ENCODE data around the gene USP34.

The USP34 gene

DNA sequence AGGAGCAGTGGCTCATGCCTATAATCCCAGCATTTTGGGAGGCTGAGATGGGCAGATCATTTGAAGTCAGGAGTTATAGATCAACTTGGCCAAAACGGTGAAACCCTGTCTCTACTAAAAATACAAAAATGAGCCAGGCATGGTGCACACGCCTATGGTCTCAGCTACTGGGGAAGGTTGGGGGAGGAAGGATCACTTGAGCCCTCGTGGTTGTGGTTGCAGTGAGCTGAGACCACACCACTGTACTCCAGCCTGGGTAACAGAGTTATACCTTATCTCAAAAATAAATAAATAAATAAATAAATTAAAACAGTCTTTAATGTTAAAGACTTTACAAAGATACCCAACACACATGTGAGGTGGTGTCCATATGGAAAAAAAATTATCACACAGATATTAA, 174.9 kb downstream of the USP34 start:
- Histone ChIP-seq H3K79me1 (ENCODE audit: low read length) (no peaks in the 10 kb centered on the region), H2AK5ac (ENCODE audit: low read length) (no peak overlapping the region), H2BK120ac (ENCODE audit: low read depth, low read length) (no peak overlapping the region), H3K4me3 (ENCODE audit: low read length) (no peak overlapping the region), H3K4me1 (ENCODE audit: control insufficient read depth, low read depth, low read length) (no peaks in the 10 kb centered on the region), H4K5ac (ENCODE audit: low read length) (no peak overlapping the region), H3K27ac (ENCODE audit: low read depth, low read length) (no peak overlapping the region), H3K36me3 (ENCODE audit: control insufficient read depth, insufficient read depth, low read length) (peaks cover 2% of the 10 kb centered on the region), H3K4me2 (ENCODE audit: low read length) (no peak overlapping the region), H2BK15ac (replicated peaks; ENCODE audit: low read depth) (no peak overlapping the region), H3K79me2 (ENCODE audit: control insufficient read depth, insufficient read depth, low read length) (no peaks in the 10 kb centered on the region), H3K4ac (ENCODE audit: low read depth, low read length) (no peak overlapping the region), H4K8ac (ENCODE audit: low read depth, low read length) (no peak overlapping the region), H3K23ac (ENCODE audit: low read length) (no peak overlapping the region), H2BK5ac (ENCODE audit: low read length) (no peak overlapping the region), H3K27me3 (ENCODE audit: insufficient read depth, low read length, poor library complexity) (no peaks in the 10 kb centered on the region), H3K18ac (ENCODE audit: low read length) (no peak overlapping the region), H3K9ac (ENCODE audit: low read length) (no peak overlapping the region), H3K56ac (ENCODE audit: low read length) (no peak overlapping the region)
- no peak for DNase-seq
- WGBS (ENCODE audit: extremely low coverage, insufficient coverage, low lambda C conversion rate), result no CpG with 5 or more reads among the region's 3 CpGs

DNA sequence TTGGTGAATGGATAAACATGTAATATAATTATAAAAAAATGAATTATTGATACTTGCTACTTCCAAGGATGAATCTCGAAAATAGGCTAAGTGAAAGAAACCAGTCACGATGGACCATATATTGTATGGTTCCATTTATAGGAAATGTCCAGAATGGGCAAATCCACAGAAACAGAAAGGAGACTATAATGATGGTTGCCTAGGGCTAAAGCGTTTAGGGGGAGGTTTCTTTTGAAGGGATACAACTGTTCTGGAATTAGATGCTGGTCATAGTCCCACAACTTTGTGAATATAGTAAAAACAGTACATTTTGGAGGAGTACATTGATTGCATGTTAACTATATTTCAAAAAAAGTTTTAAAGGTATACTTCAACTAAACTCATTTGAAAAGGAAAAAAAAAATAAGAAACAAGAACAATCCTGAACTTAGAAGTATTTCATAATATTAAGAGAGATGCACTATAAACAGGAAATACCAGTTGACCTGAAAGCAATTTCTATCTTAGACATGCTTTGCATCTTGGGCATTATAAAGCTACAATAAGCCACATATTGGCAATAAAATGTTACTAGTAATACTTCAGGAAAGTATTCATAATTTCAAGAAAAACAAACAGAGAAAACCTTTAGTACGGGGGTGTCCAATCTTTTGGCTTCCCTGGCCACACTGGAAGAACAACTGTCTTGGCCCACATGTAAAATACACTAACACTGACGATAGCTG, 178.9 kb downstream of the USP34 start:
- no peak overlapping the region for H3K4me3 ChIP-seq (ENCODE audit: low read length)
- H3K79me1 ChIP-seq (ENCODE audit: low read length), result no peaks in the 10 kb centered on the region
- no peak overlapping the region for H3K4ac ChIP-seq (ENCODE audit: low read depth, low read length)
- H3K79me2 ChIP-seq (ENCODE audit: control insufficient read depth, insufficient read depth, low read length), result no peaks in the 10 kb centered on the region
- H2BK5ac ChIP-seq (ENCODE audit: low read length), result no peak overlapping the region
- no peak for DNase-seq
- H4K8ac ChIP-seq (ENCODE audit: low read depth, low read length), result no peak overlapping the region
- H3K56ac ChIP-seq (ENCODE audit: low read length), result no peak overlapping the region
- no CpG with 5 or more reads among the region's 5 CpGs for WGBS (ENCODE audit: extremely low coverage, insufficient coverage, low lambda C conversion rate)
- H2BK15ac ChIP-seq (replicated peaks; ENCODE audit: low read depth), result no peak overlapping the region
- peaks cover 3% of the 10 kb centered on the region for H3K4me1 ChIP-seq (ENCODE audit: control insufficient read depth, low read depth, low read length)
- H3K36me3 ChIP-seq (ENCODE audit: control insufficient read depth, insufficient read depth, low read length), result no peaks in the 10 kb centered on the region
- no peak overlapping the region for H3K9ac ChIP-seq (ENCODE audit: low read length)
- no peak overlapping the region for H3K23ac ChIP-seq (ENCODE audit: low read length)
- H4K5ac ChIP-seq (ENCODE audit: low read length), result no peak overlapping the region
- no peaks in the 10 kb centered on the region for H3K27me3 ChIP-seq (ENCODE audit: insufficient read depth, low read length, poor library complexity)
- H3K27ac ChIP-seq (ENCODE audit: low read depth, low read length), result no peak overlapping the region
- H2AK5ac ChIP-seq (ENCODE audit: low read length), result no peak overlapping the region
- H3K4me2 ChIP-seq (ENCODE audit: low read length), result no peak overlapping the region
- H3K18ac ChIP-seq (ENCODE audit: low read length), result no peak overlapping the region
- H2BK120ac ChIP-seq (ENCODE audit: low read depth, low read length), result no peak overlapping the region

DNA sequence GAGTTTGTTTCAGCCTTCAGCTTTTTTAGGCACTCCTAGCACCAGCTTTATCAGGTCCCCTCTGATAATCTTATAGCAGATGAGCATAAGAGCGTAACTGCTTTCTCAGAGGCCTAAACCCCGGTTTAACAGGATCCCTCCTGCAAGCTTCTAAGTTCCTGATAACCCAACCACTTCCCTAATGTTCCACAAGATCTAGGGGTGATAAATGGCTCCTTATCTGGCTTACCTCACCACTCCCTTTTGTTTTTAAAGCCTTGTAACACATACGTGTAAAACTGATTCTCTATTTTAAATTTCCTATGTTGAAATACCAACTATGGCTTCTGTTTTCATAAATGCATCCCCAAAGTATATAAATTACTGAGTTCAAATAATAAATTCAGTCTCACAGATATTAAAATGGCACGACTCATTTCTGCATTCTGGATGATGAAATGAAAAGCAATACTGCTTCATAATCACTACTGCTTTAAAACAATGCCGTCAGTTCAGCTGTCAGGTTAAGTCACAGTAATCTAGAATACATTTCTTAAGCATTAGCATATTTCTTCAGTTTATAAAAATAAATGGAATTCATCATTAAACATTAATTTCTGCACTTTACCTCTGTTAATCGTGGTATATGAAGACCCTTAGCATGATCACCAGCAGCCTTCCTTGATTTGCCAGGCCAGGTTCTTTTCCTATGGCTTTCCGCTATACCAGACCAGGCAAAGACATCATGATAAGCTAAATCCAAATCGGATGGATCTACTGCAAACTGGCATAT, 182.6 kb downstream of the USP34 start:
- Histone ChIP-seq H2BK15ac (replicated peaks; ENCODE audit: low read depth) (no peak overlapping the region), H3K18ac (ENCODE audit: low read length) (no peak overlapping the region), H2AK5ac (ENCODE audit: low read length) (no peak overlapping the region), H3K4me1 (ENCODE audit: control insufficient read depth, low read depth, low read length) (peaks cover 3% of the 10 kb centered on the region), H3K4me2 (ENCODE audit: low read length) (no peak overlapping the region), H3K27me3 (ENCODE audit: insufficient read depth, low read length, poor library complexity) (no peaks in the 10 kb centered on the region), H3K9ac (ENCODE audit: low read length) (no peak overlapping the region), H3K23ac (ENCODE audit: low read length) (no peak overlapping the region), H3K79me1 (ENCODE audit: low read length) (no peaks in the 10 kb centered on the region), H2BK120ac (ENCODE audit: low read depth, low read length) (no peak overlapping the region), H3K36me3 (ENCODE audit: control insufficient read depth, insufficient read depth, low read length) (no peaks in the 10 kb centered on the region), H4K5ac (ENCODE audit: low read length) (no peak overlapping the region), H3K4ac (ENCODE audit: low read depth, low read length) (no peak overlapping the region), H2BK5ac (ENCODE audit: low read length) (no peak overlapping the region), H3K79me2 (ENCODE audit: control insufficient read depth, insufficient read depth, low read length) (no peaks in the 10 kb centered on the region), H3K27ac (ENCODE audit: low read depth, low read length) (no peak overlapping the region), H4K8ac (ENCODE audit: low read depth, low read length) (peak overlapping the region; percentile 2), H3K4me3 (ENCODE audit: low read length) (no peak overlapping the region), H3K56ac (ENCODE audit: low read length) (no peak overlapping the region)
- peak; percentile 96 for DNase-seq
- no CpG with 5 or more reads among the region's 8 CpGs for WGBS (ENCODE audit: extremely low coverage, insufficient coverage, low lambda C conversion rate)

DNA sequence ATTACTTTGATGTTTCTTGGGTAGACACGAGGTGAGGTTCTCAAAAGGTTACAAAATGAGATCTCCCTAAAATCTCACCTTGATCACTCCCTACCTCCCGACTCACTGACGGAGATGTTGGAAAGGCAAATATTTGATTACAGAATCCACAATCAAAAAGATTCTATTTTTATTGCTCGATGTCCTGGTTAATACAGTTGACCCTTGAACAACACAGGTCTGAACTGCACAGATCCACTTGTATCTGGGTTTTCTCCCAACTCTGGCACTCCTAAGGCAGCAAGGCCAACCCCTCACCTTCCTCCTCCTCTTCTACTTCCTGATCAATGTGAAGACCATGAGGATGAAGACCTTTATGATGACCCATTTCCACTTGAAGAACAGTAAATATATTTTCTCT, 183.6 kb downstream of the USP34 start:
- Histone ChIP-seq H4K8ac (ENCODE audit: low read depth, low read length) (no peak overlapping the region), H3K27ac (ENCODE audit: low read depth, low read length) (no peak overlapping the region), H3K79me1 (ENCODE audit: low read length) (no peaks in the 10 kb centered on the region), H2BK5ac (ENCODE audit: low read length) (no peak overlapping the region), H4K5ac (ENCODE audit: low read length) (no peak overlapping the region), H3K79me2 (ENCODE audit: control insufficient read depth, insufficient read depth, low read length) (no peaks in the 10 kb centered on the region), H2BK15ac (replicated peaks; ENCODE audit: low read depth) (no peak overlapping the region), H3K4me2 (ENCODE audit: low read length) (no peak overlapping the region), H3K27me3 (ENCODE audit: insufficient read depth, low read length, poor library complexity) (no peaks in the 10 kb centered on the region), H3K56ac (ENCODE audit: low read length) (no peak overlapping the region), H3K18ac (ENCODE audit: low read length) (no peak overlapping the region), H3K4me3 (ENCODE audit: low read length) (no peak overlapping the region), H3K9ac (ENCODE audit: low read length) (no peak overlapping the region), H2BK120ac (ENCODE audit: low read depth, low read length) (no peak overlapping the region), H3K4me1 (ENCODE audit: control insufficient read depth, low read depth, low read length) (peaks cover 3% of the 10 kb centered on the region), H3K23ac (ENCODE audit: low read length) (no peak overlapping the region), H3K36me3 (ENCODE audit: control insufficient read depth, insufficient read depth, low read length) (no peaks in the 10 kb centered on the region), H2AK5ac (ENCODE audit: low read length) (no peak overlapping the region), H3K4ac (ENCODE audit: low read depth, low read length) (no peak overlapping the region)
- no peak for DNase-seq
- WGBS (ENCODE audit: extremely low coverage, insufficient coverage, low lambda C conversion rate), result no CpG with 5 or more reads among the region's 4 CpGs

DNA sequence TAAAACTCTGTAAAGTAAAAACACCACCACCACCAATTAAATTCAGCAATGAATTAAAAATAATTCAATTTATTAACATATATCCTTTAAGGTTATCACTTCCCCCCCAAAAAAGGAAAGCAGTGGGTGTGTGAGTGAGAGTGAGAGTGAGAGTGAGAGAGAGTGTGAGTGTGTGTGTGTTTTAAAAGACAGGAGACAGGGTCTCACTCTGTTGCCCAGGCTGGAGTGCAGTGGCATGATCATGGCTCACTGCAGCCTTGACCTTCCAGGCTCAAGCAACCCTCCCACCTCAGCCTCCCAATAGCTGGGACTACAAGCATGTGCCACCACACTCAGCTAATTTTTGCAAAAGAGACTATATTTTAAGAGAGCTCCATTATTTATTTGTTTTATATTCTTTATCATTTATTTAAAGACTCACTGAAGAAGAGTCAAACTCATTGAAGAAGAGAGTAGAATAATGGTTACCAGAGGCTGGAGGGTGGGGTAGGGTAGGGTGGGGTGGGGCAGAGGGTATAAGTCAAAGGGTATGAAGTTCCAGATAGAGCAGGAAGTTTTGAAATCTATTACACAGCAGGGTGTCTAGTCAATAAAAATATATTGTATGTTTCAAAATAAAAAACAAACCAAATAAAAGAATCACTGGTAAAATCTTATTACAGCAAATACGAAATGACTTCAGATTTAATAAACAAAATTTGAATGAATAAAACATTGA, 187.3 kb downstream of the USP34 start:
- H4K5ac ChIP-seq (ENCODE audit: low read length), result no peak overlapping the region
- WGBS (ENCODE audit: extremely low coverage, insufficient coverage, low lambda C conversion rate), result no CpG with 5 or more reads among the region's 1 CpG

More for the DNA sequence above, 187.3 kb downstream of the USP34 start:
- Histone ChIP-seq H3K23ac (ENCODE audit: low read length) (no peak overlapping the region), H2BK15ac (replicated peaks; ENCODE audit: low read depth) (no peak overlapping the region), H2BK120ac (ENCODE audit: low read depth, low read length) (no peak overlapping the region), H2BK5ac (ENCODE audit: low read length) (no peak overlapping the region), H3K79me2 (ENCODE audit: control insufficient read depth, insufficient read depth, low read length) (no peaks in the 10 kb centered on the region), H3K27ac (ENCODE audit: low read depth, low read length) (no peak overlapping the region), H3K27me3 (ENCODE audit: insufficient read depth, low read length, poor library complexity) (no peaks in the 10 kb centered on the region), H3K56ac (ENCODE audit: low read length) (no peak overlapping the region), H3K79me1 (ENCODE audit: low read length) (no peaks in the 10 kb centered on the region), H3K18ac (ENCODE audit: low read length) (no peak overlapping the region), H2AK5ac (ENCODE audit: low read length) (no peak overlapping the region), H3K36me3 (ENCODE audit: control insufficient read depth, insufficient read depth, low read length) (no peaks in the 10 kb centered on the region), H3K4me3 (ENCODE audit: low read length) (no peak overlapping the region), H4K8ac (ENCODE audit: low read depth, low read length) (no peak overlapping the region), H3K4ac (ENCODE audit: low read depth, low read length) (no peak overlapping the region), H3K9ac (ENCODE audit: low read length) (no peak overlapping the region), H3K4me2 (ENCODE audit: low read length) (no peak overlapping the region), H3K4me1 (ENCODE audit: control insufficient read depth, low read depth, low read length) (peaks cover 3% of the 10 kb centered on the region)
- DNase-seq, result no peak

Measured in mesendoderm (in vitro differentiated cells).